ENCODE data around the gene ATXN2L. TPM values are rescaled to one million over a fixed set of nuclear protein-coding genes. Genes with fewer than 3 reads are reported as not detected.

The ATXN2L gene
- polyA plus RNA-seq, 1 of the 3 experiments (the other 2 are of a cell fraction) = 39.2 TPM

GRCh38 chr16:28844226-28844885, 21.6 kb downstream of the ATXN2L start:
- H3K36me3 ChIP-seq (replicated peaks in 1 of 2; ENCODE audit: control insufficient read depth in 1 of 2, insufficient read depth in 2 of 2, low read length in 1 of 2) = peaks cover 21 to 26% of the 10 kb centered on the region in 2 experiments
- H2AFZ ChIP-seq (ENCODE audit: low read depth) = no peak overlapping the region
- H3K4me3 ChIP-seq (ENCODE audit: low read depth in 2 of 2, low read length in 1 of 2) = peak overlapping the region; percentile 91 to 94; a peak in 1 of 4 replicates
- DNase-seq = no peak
- no peak overlapping the region for H3K27ac ChIP-seq (ENCODE audit: low read depth in 2 of 2, low read length in 1 of 2)
- H3K9me2 ChIP-seq = no peaks in the 10 kb centered on the region
- H4K20me1 ChIP-seq (ENCODE audit: insufficient read depth) = no peaks in the 10 kb centered on the region
- CTCF ChIA-PET = interaction anchor here (1.0 kb wide), 1 partner anchor 13 kb away, joined by 3 read pairs; no protein-coding TSS in a partner anchor
- WGBS (ENCODE audit: low lambda C conversion rate) = 87% methylated on average over 13 of the region's 19 CpGs
- peaks cover 30% of the 10 kb centered on the region for H3F3A ChIP-seq (replicated peaks; ENCODE audit: insufficient read depth)
- H3K9me3 ChIP-seq = no peaks in the 10 kb centered on the region
- H3K4me2 ChIP-seq = peak overlapping the region; percentile 95
- peak overlapping the region; percentile 95; the same call in 1 of the 2 replicates for H3K9ac ChIP-seq
- peaks cover 57% of the 10 kb centered on the region for H3K79me2 ChIP-seq (ENCODE audit: insufficient read depth)
- POLR2A ChIA-PET = interaction anchor here (1.6 to 4.0 kb wide), 2 partner anchors 10 to 19 kb away, joined by 7 to 57 read pairs; partner anchors contain the start of gene SH2B1
- H3K27me3 ChIP-seq (ENCODE audit: insufficient read depth) = no peaks in the 10 kb centered on the region
- peaks cover 7 to 14% of the 10 kb centered on the region in 2 experiments; a peak in 1 of 4 replicates for H3K4me1 ChIP-seq (ENCODE audit: control insufficient read depth in 1 of 2, insufficient read depth in 2 of 2, low read depth in 1 of 2, low read length in 1 of 2)
- TF ChIP-seq FOXM1 (IDR thresholded peaks at IDR 0.05; ENCODE audit: low read depth) = no peak
- no peak for TF ChIP-seq EZH2phosphoT487 (IDR thresholded peaks at IDR 0.05; ENCODE audit: borderline replicate concordance, low read depth)
- no peak for TF ChIP-seq JUND (IDR thresholded peaks at IDR 0.05)
- TF ChIP-seq SIN3A (IDR thresholded peaks at IDR 0.05; ENCODE audit: borderline replicate concordance, low read depth, low read length) = no peak
- no peak for TF ChIP-seq RFX5 (IDR thresholded peaks at IDR 0.05; ENCODE audit: low read length)
- TF ChIP-seq RAD21 (IDR thresholded peaks at IDR 0.05; ENCODE audit: low read length) = no peak

DNA sequence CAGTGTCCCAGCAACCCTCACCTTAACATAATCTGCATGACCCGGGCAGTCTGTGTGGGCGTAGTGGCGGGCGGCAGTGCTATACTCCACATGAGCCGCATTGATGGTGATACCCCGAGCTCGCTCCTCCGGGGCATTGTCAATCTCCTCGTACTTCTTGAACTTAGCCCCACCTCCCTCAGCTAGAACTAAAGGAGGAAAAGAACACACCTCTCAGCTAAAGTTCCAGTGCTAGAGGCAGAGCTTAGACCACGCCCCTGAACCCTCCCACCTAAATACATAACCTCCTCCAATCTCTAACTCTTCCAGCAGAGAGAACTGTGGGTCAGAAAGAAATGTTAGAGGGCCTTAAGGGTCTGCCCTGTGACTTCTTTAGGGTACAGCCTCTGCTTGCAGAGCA, 22.5 kb downstream of the ATXN2L start:
- peaks cover 7 to 14% of the 10 kb centered on the region in 2 experiments; a peak in 1 of 4 replicates for H3K4me1 ChIP-seq (ENCODE audit: control insufficient read depth in 1 of 2, insufficient read depth in 2 of 2, low read depth in 1 of 2, low read length in 1 of 2)
- H3F3A ChIP-seq (replicated peaks; ENCODE audit: insufficient read depth) = peaks cover 24% of the 10 kb centered on the region
- ChIA-PET POLR2A (interaction anchor here (0.7 to 4.0 kb wide), 6 partner anchors 8 to 106 kb away, joined by 3 to 57 read pairs (median 6); partner anchors contain the start of genes ATXN2L, NFATC2IP and SH2B1), CTCF (interaction anchor here (1.2 to 3.0 kb wide), 6 partner anchors 9 to 104 kb away, joined by 3 to 35 read pairs (median 6); partner anchors contain the start of gene SH2B1)
- no peak overlapping the region for H2AFZ ChIP-seq (ENCODE audit: low read depth)
- WGBS (ENCODE audit: low lambda C conversion rate) = 43% methylated on average over 10 of the region's 10 CpGs
- H3K27me3 ChIP-seq (ENCODE audit: insufficient read depth) = no peaks in the 10 kb centered on the region
- H3K9me3 ChIP-seq = no peaks in the 10 kb centered on the region
- TF ChIP-seq POLR2AphosphoS5 (IDR thresholded peaks at IDR 0.05; ENCODE audit: low read depth, low read length) = peak; percentile 65
- TF ChIP-seq, protein P1, sequence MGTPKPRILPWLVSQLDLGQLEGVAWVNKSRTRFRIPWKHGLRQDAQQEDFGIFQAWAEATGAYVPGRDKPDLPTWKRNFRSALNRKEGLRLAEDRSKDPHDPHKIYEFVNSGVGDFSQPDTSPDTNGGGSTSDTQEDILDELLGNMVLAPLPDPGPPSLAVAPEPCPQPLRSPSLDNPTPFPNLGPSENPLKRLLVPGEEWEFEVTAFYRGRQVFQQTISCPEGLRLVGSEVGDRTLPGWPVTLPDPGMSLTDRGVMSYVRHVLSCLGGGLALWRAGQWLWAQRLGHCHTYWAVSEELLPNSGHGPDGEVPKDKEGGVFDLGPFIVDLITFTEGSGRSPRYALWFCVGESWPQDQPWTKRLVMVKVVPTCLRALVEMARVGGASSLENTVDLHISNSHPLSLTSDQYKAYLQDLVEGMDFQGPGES (IDR thresholded peaks at IDR 0.05; ENCODE audit: low read depth, low read length) = no peak
- H3K9me2 ChIP-seq = no peaks in the 10 kb centered on the region
- peaks cover 67% of the 10 kb centered on the region for H3K79me2 ChIP-seq (ENCODE audit: insufficient read depth)
- peak; percentile 51 for DNase-seq
- peak overlapping the region; percentile 63 to 80; a peak in 3 of 4 replicates for H3K27ac ChIP-seq (ENCODE audit: low read depth in 2 of 2, low read length in 1 of 2)
- H3K9ac ChIP-seq = peak overlapping the region; percentile 95
- H4K20me1 ChIP-seq (ENCODE audit: insufficient read depth) = no peaks in the 10 kb centered on the region
- peak overlapping the region; percentile 95 for H3K4me2 ChIP-seq
- H3K4me3 ChIP-seq (ENCODE audit: low read depth in 2 of 2, low read length in 1 of 2) = peak overlapping the region; percentile 91 to 94
- peaks cover 21 to 26% of the 10 kb centered on the region in 2 experiments for H3K36me3 ChIP-seq (replicated peaks in 1 of 2; ENCODE audit: control insufficient read depth in 1 of 2, insufficient read depth in 2 of 2, low read length in 1 of 2)

GRCh38 chr16:28845761-28846079, 22.9 kb downstream of the ATXN2L start:
- H3K4me2 ChIP-seq = peak overlapping the region; percentile 95
- ChIA-PET POLR2A (interaction anchor here (0.7 to 4.0 kb wide), 10 partner anchors 8 to 105 kb away, joined by 3 to 57 read pairs (median 6); partner anchors contain the start of genes ATXN2L, NFATC2IP and SH2B1), CTCF (interaction anchor here (1.0 to 3.0 kb wide), 9 partner anchors 9 to 118 kb away, joined by 3 to 35 read pairs (median 5); partner anchors contain the start of genes ATXN2L and SH2B1)
- H3K9ac ChIP-seq = peak overlapping the region; percentile 95
- H4K20me1 ChIP-seq (ENCODE audit: insufficient read depth) = no peaks in the 10 kb centered on the region
- peak overlapping the region; percentile 91 to 94 for H3K4me3 ChIP-seq (ENCODE audit: low read depth in 2 of 2, low read length in 1 of 2)
- H3K36me3 ChIP-seq (replicated peaks in 1 of 2; ENCODE audit: control insufficient read depth in 1 of 2, insufficient read depth in 2 of 2, low read length in 1 of 2) = peaks cover 21 to 26% of the 10 kb centered on the region in 2 experiments
- H3K79me2 ChIP-seq (ENCODE audit: insufficient read depth) = peaks cover 70% of the 10 kb centered on the region
- peak overlapping the region; percentile 63 to 80 for H3K27ac ChIP-seq (ENCODE audit: low read depth in 2 of 2, low read length in 1 of 2)
- no peaks in the 10 kb centered on the region for H3K27me3 ChIP-seq (ENCODE audit: insufficient read depth)
- H3K9me3 ChIP-seq = no peaks in the 10 kb centered on the region
- 3% methylated on average over 14 of the region's 16 CpGs for WGBS (ENCODE audit: low lambda C conversion rate)
- DNase-seq = no peak
- H3F3A ChIP-seq (replicated peaks; ENCODE audit: insufficient read depth) = peaks cover 23% of the 10 kb centered on the region
- TF ChIP-seq USF1 (IDR thresholded peaks at IDR 0.05; ENCODE audit: borderline replicate concordance, low read depth) = no peak
- 0 out of 2 replicates have a peak, but pooled peaks have one; percentile 53 for TF ChIP-seq MXI1 (IDR thresholded peaks at IDR 0.05; ENCODE audit: low read depth, low read length)
- H3K9me2 ChIP-seq = no peaks in the 10 kb centered on the region
- H2AFZ ChIP-seq (ENCODE audit: low read depth) = peak overlapping the region; percentile 76
- peaks cover 7 to 14% of the 10 kb centered on the region in 2 experiments; a peak in 1 of 4 replicates for H3K4me1 ChIP-seq (ENCODE audit: control insufficient read depth in 1 of 2, insufficient read depth in 2 of 2, low read depth in 1 of 2, low read length in 1 of 2)
